Neural cell (in vitro differentiated cells): ENCODE data around the gene ISCU. TPM values are rescaled to one million over a fixed set of nuclear protein-coding genes. Genes with fewer than 3 reads are reported as not detected.

Experiments
- H2AFZ ChIP-seq: fragments of 200-600, 300-800 bp; sonication (generic), shearing (Covaris generic); 2 replicates; pipeline ENCODE4 v1.6.0; 2014; ENCODE audit warnings: low read depth, mild to moderate bottlenecking, antibody characterized with exemption, low read length, moderate library complexity
- H3F3A ChIP-seq: fragments of 200-600 bp; shearing (Covaris generic); 2 replicates; pipeline ENCODE4 v1.6.1; 2016; ENCODE audit warnings: mild to moderate bottlenecking, moderate library complexity, mixed read lengths, antibody characterized with exemption, low read length; ENCODE audit not compliant: insufficient read depth, poor library complexity, severe bottlenecking
- H3K27ac ChIP-seq: fragments of 200-600, 300-800 bp; sonication (generic), shearing (Covaris generic); 2 replicates; pipeline ENCODE4 v1.5.1; 2014; ENCODE audit warnings: mild to moderate bottlenecking, low read length, moderate library complexity
- H3K27me3 ChIP-seq: fragments of 300-800, 200-600 bp; sonication (generic), shearing (Covaris generic); 2 replicates; pipeline ENCODE4 v1.6.0; 2014; ENCODE audit warnings: mild to moderate bottlenecking, low read depth, low read length, moderate library complexity; ENCODE audit not compliant: insufficient read depth
- H3K36me3 ChIP-seq: fragments of 300-800, 200-600 bp; sonication (generic), shearing (Covaris generic); 2 replicates; pipeline ENCODE4 v1.5.1; 2014; ENCODE audit warnings: mild to moderate bottlenecking, antibody characterized with exemption, low read length, moderate library complexity; ENCODE audit not compliant: insufficient read depth
- H3K4me2 ChIP-seq: fragments of 300-800, 200-600 bp; sonication (generic), shearing (Covaris generic); 2 replicates; pipeline ENCODE4 v1.6.0; 2014; ENCODE audit warnings: mild to moderate bottlenecking, low read length
- H3K4me3 ChIP-seq: fragments of 300-800, 200-600 bp; sonication (generic), shearing (Covaris generic); 2 replicates; pipeline ENCODE4 v1.5.1; 2014; ENCODE audit warnings: mild to moderate bottlenecking, low read length, moderate library complexity
- H3K79me2 ChIP-seq: fragments of 200-600 bp; shearing (Covaris generic); replicated peaks from 2 replicates; pipeline ENCODE4 v1.6.0; 2014; ENCODE audit warnings: mild to moderate bottlenecking, low read length, moderate library complexity; ENCODE audit not compliant: insufficient read depth
- H3K9ac ChIP-seq: fragments of 300-800, 200-600 bp; sonication (generic), shearing (Covaris generic); 2 replicates; pipeline ENCODE4 v1.6.1; 2016; ENCODE audit warnings: mild to moderate bottlenecking, low read length, mixed read lengths
- H3K9me2 ChIP-seq: fragments of 200-600 bp; shearing (Covaris generic); 2 replicates; pipeline ENCODE4 v1.6.1; 2016; ENCODE audit warnings: mild to moderate bottlenecking, low read length, mixed read lengths; ENCODE audit not compliant: insufficient read depth
- H3K9me3 ChIP-seq: fragments of 200-600, 300-800 bp; sonication (generic), shearing (Covaris generic); 2 replicates; pipeline ENCODE4 v1.6.1; 2016; ENCODE audit warnings: mild to moderate bottlenecking, mixed run types, low read length, moderate library complexity, mixed read lengths
- H4K20me1 ChIP-seq: fragments of 200-600 bp; shearing (Covaris generic); 2 replicates; pipeline ENCODE4 v1.6.1; 2016; ENCODE audit warnings: mild to moderate bottlenecking, mixed run types; ENCODE audit not compliant: insufficient read depth
- CTCF ChIP-seq: fragments of 450-650 bp; IDR thresholded peaks from 2 replicates; pipeline ENCODE4 v1.5.1; 2014; ENCODE audit warnings: antibody characterized with exemption, mild to moderate bottlenecking, moderate library complexity; ENCODE audit not compliant: poor library complexity, severe bottlenecking
- EP300 ChIP-seq: fragments of 450-650 bp; conservative IDR thresholded peaks from 2 replicates; pipeline ENCODE4 v1.6.1; 2014; ENCODE audit warnings: antibody characterized with exemption, mild to moderate bottlenecking, moderate library complexity; ENCODE audit not compliant: poor library complexity, severe bottlenecking
- EZH2 ChIP-seq: fragments of 200-600, 300-800 bp; shearing (Covaris generic), sonication (generic); IDR thresholded peaks from 2 replicates; pipeline ENCODE4 v1.6.1; 2014; ENCODE audit warnings: antibody characterized with exemption, low read length, borderline replicate concordance, mild to moderate bottlenecking; ENCODE audit not compliant: insufficient read depth, poor library complexity, severe bottlenecking
- MXI1 ChIP-seq: fragments of 450-650 bp; conservative IDR thresholded peaks from 2 replicates; pipeline ENCODE4 v1.6.1; 2014; ENCODE audit warnings: antibody characterized with exemption, mild to moderate bottlenecking; ENCODE audit not compliant: poor library complexity, severe bottlenecking
- POLR2AphosphoS5 ChIP-seq: IDR thresholded peaks from 2 replicates; pipeline ENCODE4 v1.6.1; 2012
- RAD21 ChIP-seq: fragments of 450-650 bp; conservative IDR thresholded peaks from 2 replicates; pipeline ENCODE4 v1.6.1; 2014; ENCODE audit warnings: antibody characterized with exemption, mild to moderate bottlenecking, moderate library complexity
- REST ChIP-seq: IDR thresholded peaks from 2 replicates; pipeline ENCODE4 v1.6.1; 2012; ENCODE audit warnings: borderline replicate concordance
- SMC3 ChIP-seq: fragments of 450-650 bp; conservative IDR thresholded peaks from 2 replicates; pipeline ENCODE4 v1.6.1; 2014; ENCODE audit warnings: antibody characterized with exemption, mild to moderate bottlenecking, moderate library complexity; ENCODE audit not compliant: poor library complexity
- TAF1 ChIP-seq: IDR thresholded peaks from 2 replicates; pipeline ENCODE4 v1.6.1; 2012; ENCODE audit warnings: low read depth
- polyA plus RNA-seq: library from polyadenylated mRNA; depleted of rRNA; stranded (reverse); fragments of >200 nt; gene quantifications from 2 replicates; pipeline ENCODE4 v1.2.3, GENCODE V29; 2014

Gene ISCU
- polyA plus RNA-seq, 1 donor from 2014 or later = 164 TPM

- H3K36me3 ChIP-seq = peaks cover 3% of the 10 kb centered on the region
Observed at GRCh38 chr12:108568338-108569154, 6.2 kb downstream of the ISCU start.

More at GRCh38 chr12:108568338-108569154, 6.2 kb downstream of the ISCU start:
- no peak overlapping the region for H3K27ac ChIP-seq
- no peaks in the 10 kb centered on the region for H3K9me3 ChIP-seq
- H3K79me2 ChIP-seq = peaks cover 9% of the 10 kb centered on the region
- H3K4me3 ChIP-seq = no peak overlapping the region
- H3K27me3 ChIP-seq = no peaks in the 10 kb centered on the region
- TF ChIP-seq POLR2AphosphoS5 (no peak), CTCF (no peak), SMC3 (no peak), EZH2 (no peak), REST (no peak), MXI1 (no peak), TAF1 (no peak), RAD21 (no peak), EP300 (no peak)
- H3K9ac ChIP-seq = no peak overlapping the region
- no peaks in the 10 kb centered on the region for H3K9me2 ChIP-seq
- no peaks in the 10 kb centered on the region for H3F3A ChIP-seq
- no peaks in the 10 kb centered on the region for H4K20me1 ChIP-seq
- H3K4me2 ChIP-seq = no peak overlapping the region
- no peak overlapping the region for H2AFZ ChIP-seq
